ENCODE measurements around the gene PAPPA. TPM values are rescaled to one million over a fixed set of nuclear protein-coding genes. Genes with fewer than 3 reads are reported as not detected.

The PAPPA gene
- total RNA-seq, 2 donors from 2014 or later, result 0.37 to 0.52 TPM

DNA sequence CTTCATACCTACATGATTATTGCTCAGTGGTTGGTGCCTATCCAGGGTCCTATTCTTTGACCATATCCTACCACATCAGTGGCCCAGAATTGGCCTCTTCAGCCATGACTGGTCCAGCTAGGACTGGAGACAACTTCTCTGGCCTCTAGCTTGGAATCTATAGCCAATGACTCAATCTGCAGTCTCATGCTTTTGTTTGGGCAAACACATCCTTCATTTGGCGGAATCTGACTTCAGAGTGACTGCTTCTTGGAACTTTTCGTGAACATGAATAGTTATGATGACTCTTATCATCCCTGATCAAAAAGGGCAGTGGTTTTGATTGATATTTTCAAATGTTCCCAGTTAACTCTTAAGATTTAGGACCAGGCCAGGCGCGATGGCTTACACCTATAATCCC, 134.1 kb downstream of the PAPPA start:
- no peaks in the 10 kb centered on the region for H3K4me1 Mint-ChIP-seq
- DNase-seq, result no peak
- H3K27ac Mint-ChIP-seq, result no peak overlapping the region
- H3K27me3 Mint-ChIP-seq, result peaks cover 27% of the 10 kb centered on the region
- peaks cover 2% of the 10 kb centered on the region for H3K36me3 Mint-ChIP-seq (ENCODE audit: low read depth)
- no peak overlapping the region for H3K4me3 Mint-ChIP-seq
- ATAC-seq, result no peak
- no peaks in the 10 kb centered on the region for H3K9me3 ChIP-seq (ENCODE audit: control insufficient read depth, low read length, poor library complexity, severe bottlenecking)

DNA sequence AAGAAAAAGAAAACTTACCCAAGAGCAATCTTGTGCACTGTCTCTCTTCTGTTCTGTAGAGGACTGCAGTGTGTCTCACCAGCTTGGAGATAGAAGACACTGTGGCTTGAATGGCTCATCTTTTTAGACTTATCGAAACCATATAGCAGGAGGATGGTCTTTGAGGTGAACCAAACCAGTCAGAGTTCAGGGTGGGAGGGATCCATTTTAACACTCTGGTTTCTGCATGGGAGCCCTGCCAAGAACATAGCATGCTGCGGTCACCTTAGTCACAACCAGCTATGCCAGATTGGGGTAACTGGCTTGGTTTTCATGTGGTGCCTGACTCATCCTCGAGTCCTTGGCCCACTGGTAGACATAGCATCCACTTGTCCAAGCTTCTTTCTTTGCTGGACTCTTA, 135.1 kb downstream of the PAPPA start:
- Mint-ChIP-seq H3K27ac (no peak overlapping the region), H3K27me3 (peaks cover 27% of the 10 kb centered on the region), H3K36me3 (ENCODE audit: low read depth) (peaks cover 2% of the 10 kb centered on the region), H3K4me1 (no peaks in the 10 kb centered on the region), H3K4me3 (no peak overlapping the region)
- no peaks in the 10 kb centered on the region for H3K9me3 ChIP-seq (ENCODE audit: control insufficient read depth, low read length, poor library complexity, severe bottlenecking)
- ATAC-seq (no peak), DNase-seq (no peak)

DNA sequence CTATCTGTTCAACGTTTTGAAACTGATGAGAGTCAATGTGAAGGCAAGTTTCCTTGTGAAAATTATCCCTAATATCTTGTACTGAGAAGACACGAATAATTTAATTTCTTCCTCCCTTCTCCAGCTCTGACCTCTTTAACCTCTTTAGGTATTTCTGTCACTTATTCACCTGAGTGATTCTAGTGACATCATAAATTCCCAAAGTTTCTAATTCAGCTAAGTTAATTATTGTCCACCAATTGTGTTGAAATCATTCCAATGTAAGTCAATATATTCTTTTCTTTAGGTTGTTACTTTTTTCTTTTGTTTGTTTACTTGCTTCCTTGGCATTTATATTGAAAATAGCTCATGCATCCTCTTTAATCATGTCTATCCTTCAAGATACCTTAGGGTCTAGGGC, 143.8 kb downstream of the PAPPA start:
- no peak for ATAC-seq
- Mint-ChIP-seq H3K36me3 (ENCODE audit: low read depth) (no peaks in the 10 kb centered on the region), H3K4me1 (no peaks in the 10 kb centered on the region), H3K27me3 (peaks cover 6% of the 10 kb centered on the region), H3K4me3 (no peak overlapping the region), H3K27ac (no peak overlapping the region)
- no peaks in the 10 kb centered on the region for H3K9me3 ChIP-seq (ENCODE audit: control insufficient read depth, low read length, poor library complexity, severe bottlenecking)
- DNase-seq, result no peak

DNA sequence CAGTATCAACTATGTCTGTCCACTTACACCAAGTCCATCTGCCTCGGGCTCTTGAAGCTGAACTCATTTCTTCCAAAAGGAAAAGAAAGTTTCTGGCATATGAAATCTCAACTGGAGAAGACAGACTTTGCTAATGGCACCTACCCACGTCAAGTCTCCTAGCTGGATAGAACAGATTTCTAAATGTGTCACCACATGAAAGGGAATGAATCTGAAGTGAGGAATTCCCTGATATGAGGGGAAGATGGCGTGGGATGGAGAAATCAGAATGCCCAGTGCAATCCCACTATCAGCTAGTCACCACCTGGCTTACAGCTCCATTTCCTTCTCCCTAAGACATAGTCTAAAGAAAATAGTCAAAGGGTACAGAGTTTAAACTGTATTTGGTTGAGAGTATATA, 144.7 kb downstream of the PAPPA start:
- no peak for DNase-seq
- Mint-ChIP-seq H3K36me3 (ENCODE audit: low read depth) (no peaks in the 10 kb centered on the region), H3K4me1 (no peaks in the 10 kb centered on the region), H3K4me3 (no peak overlapping the region), H3K27me3 (peaks cover 11% of the 10 kb centered on the region), H3K27ac (no peak overlapping the region)
- H3K9me3 ChIP-seq (ENCODE audit: control insufficient read depth, low read length, poor library complexity, severe bottlenecking), result no peaks in the 10 kb centered on the region
- ATAC-seq, result no peak

DNA sequence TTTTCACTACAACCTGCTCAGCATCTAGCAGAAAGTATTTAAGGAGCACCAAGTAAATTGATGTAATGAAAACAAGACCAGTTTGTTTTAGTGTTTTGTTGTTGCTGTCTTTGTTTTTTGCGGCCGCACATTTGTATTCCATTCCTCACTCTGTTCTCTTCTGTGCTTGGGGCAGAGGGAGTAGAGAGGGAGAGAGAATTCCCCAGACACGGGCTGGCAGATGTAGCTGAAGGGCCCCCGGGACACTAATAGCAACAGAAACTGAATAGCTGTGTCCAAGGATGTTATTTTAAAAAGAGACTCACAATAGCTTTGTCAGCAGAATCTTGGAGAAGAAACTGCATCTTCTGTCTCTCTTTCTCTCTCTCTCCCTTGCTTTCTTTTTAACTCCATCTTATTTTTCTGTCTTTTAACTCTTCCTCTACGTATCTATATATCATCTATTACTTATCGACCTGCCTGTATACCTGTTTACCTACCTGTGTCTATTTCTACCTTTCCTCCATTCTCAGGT, 145.3 kb downstream of the PAPPA start:
- Mint-ChIP-seq H3K27me3 (peaks cover 11% of the 10 kb centered on the region), H3K4me1 (no peaks in the 10 kb centered on the region), H3K4me3 (no peak overlapping the region), H3K27ac (no peak overlapping the region), H3K36me3 (ENCODE audit: low read depth) (no peaks in the 10 kb centered on the region)
- DNase-seq (no peak), ATAC-seq (no peak)
- no peaks in the 10 kb centered on the region for H3K9me3 ChIP-seq (ENCODE audit: control insufficient read depth, low read length, poor library complexity, severe bottlenecking)

DNA sequence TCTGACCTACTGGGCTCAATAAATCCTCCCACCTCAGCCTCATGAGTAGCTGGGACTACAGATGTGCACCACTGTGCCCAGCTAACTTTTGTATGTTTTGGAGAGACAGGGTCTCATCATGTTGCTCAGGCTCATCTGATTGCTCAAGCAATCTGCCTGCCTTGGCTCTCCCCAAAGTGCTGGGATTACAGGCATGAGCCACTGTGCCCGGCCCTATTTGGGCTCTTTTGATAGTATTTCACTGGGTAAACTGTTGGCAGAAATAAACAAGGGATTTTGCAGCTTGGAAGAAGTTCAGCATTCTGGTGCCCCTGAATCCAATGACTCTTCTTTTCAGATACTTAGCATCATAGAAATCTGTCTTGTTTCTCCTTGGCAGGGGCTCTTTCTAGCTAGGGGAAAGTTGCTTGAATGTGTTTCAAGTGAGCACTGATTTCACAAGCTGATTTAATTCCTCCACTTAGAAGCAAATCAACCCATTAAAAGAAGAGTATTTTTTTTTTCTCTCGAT, 146.8 kb downstream of the PAPPA start:
- peaks cover 11% of the 10 kb centered on the region for H3K27me3 Mint-ChIP-seq
- ATAC-seq, result no peak
- H3K36me3 Mint-ChIP-seq (ENCODE audit: low read depth), result no peaks in the 10 kb centered on the region
- H3K4me1 Mint-ChIP-seq, result no peaks in the 10 kb centered on the region
- no peak overlapping the region for H3K27ac Mint-ChIP-seq
- H3K4me3 Mint-ChIP-seq, result no peak overlapping the region
- H3K9me3 ChIP-seq (ENCODE audit: control insufficient read depth, low read length, poor library complexity, severe bottlenecking), result no peaks in the 10 kb centered on the region
- no peak for DNase-seq

DNA sequence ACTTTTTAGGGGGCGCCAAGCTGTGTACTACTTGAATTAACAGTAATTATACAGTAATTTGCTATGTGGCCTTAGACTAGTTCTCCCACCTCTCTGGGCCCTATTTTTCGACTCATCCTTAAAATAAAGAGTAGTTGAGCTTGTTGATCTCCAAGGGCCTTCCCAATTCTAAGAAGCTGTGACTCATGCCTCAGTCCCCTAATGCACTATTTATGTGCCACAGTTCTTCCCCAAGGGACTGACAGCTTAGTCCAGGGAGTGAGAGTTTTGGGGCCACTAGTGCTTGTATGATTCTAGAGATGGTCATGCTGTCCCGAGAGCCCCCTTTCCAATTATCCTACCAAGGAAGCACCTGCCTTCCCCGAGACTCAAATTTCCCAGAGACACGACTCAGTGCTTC, 149.7 kb downstream of the PAPPA start:
- Mint-ChIP-seq H3K27me3 (peaks cover 11% of the 10 kb centered on the region), H3K27ac (no peak overlapping the region), H3K4me3 (no peak overlapping the region), H3K36me3 (ENCODE audit: low read depth) (no peaks in the 10 kb centered on the region), H3K4me1 (no peaks in the 10 kb centered on the region)
- ATAC-seq (no peak), DNase-seq (no peak)
- no peaks in the 10 kb centered on the region for H3K9me3 ChIP-seq (ENCODE audit: control insufficient read depth, low read length, poor library complexity, severe bottlenecking)

DNA sequence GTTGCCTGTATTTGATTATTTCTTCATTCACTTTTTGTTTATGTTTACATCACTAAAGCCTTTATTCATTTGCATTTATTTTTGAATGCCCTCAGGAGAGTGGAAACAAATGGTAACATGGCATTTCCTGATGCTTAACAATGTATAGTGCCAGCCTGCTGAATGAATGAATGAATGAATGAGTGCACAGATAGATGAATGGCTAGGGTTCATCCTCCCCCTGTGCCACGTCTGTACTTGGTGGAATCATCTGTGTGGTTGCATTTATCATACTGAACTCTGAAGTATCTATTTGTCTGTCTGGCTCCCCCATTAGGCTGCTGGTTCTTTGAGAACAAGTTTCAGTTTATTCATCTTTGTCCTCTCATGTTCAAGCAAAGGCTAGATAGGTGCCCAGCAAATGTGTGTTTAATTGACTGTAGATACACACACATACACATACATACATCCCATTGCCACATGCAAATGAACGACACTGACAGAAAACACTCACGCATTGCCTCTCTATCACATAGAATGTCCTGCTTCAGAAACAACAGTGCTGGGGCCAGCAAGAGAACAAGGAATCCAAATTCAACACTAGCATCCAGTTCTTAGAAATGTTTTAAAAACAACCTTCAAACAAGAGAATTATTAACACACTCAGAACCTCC, 150.4 kb downstream of the PAPPA start:
- DNase-seq (no peak), ATAC-seq (no peak)
- no peak overlapping the region for H3K4me3 Mint-ChIP-seq
- no peaks in the 10 kb centered on the region for H3K36me3 Mint-ChIP-seq (ENCODE audit: low read depth)
- no peak overlapping the region for H3K27ac Mint-ChIP-seq
- H3K9me3 ChIP-seq (ENCODE audit: control insufficient read depth, low read length, poor library complexity, severe bottlenecking), result no peaks in the 10 kb centered on the region
- H3K4me1 Mint-ChIP-seq, result no peaks in the 10 kb centered on the region
- peaks cover 11% of the 10 kb centered on the region for H3K27me3 Mint-ChIP-seq

DNA sequence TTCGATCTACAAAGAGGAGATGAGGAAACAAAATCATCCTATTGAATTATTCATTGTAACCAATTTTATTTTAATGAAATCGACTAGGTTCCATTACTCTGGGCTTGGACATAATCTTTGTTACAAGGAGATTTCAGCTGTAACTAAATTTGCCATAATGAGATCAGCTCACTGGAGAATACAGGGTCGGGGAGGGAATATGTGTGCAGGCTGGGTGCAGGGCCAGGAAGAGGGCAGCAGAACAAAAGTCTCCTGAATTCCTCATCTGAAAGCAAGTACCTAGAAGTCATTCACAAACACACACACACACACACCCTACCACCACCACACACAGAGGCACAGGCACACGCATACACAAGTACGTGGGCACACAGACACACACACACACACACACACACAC, 151.2 kb downstream of the PAPPA start:
- DNase-seq (no peak), ATAC-seq (no peak)
- no peaks in the 10 kb centered on the region for H3K4me1 Mint-ChIP-seq
- H3K9me3 ChIP-seq (ENCODE audit: control insufficient read depth, low read length, poor library complexity, severe bottlenecking), result no peaks in the 10 kb centered on the region
- H3K27me3 Mint-ChIP-seq, result peaks cover 11% of the 10 kb centered on the region
- no peaks in the 10 kb centered on the region for H3K36me3 Mint-ChIP-seq (ENCODE audit: low read depth)
- H3K27ac Mint-ChIP-seq, result no peak overlapping the region
- no peak overlapping the region for H3K4me3 Mint-ChIP-seq

DNA sequence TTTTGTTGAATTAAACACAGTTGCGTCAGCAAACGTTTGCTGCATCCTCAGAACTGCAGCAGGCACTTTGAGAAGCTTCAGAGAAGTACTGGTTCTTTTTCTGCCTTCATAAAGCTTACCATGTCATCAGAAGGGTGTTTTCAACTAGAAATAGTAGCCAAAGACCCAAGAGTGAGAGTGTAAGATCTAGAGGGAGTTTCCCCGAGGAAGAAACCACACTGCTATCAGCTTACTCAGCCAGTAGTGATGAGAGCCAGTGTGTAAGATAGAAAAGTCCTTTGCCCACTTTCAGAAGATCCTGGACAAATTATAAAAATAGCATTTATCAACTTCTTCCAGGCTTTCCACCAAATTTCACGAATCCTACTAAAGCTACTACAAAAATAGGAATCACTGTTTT, 154.5 kb downstream of the PAPPA start:
- Mint-ChIP-seq H3K36me3 (ENCODE audit: low read depth) (no peaks in the 10 kb centered on the region), H3K27me3 (no peaks in the 10 kb centered on the region), H3K4me3 (no peak overlapping the region), H3K4me1 (no peaks in the 10 kb centered on the region), H3K27ac (no peak overlapping the region)
- ATAC-seq (no peak), DNase-seq (no peak)
- H3K9me3 ChIP-seq (ENCODE audit: control insufficient read depth, low read length, poor library complexity, severe bottlenecking), result no peaks in the 10 kb centered on the region

DNA sequence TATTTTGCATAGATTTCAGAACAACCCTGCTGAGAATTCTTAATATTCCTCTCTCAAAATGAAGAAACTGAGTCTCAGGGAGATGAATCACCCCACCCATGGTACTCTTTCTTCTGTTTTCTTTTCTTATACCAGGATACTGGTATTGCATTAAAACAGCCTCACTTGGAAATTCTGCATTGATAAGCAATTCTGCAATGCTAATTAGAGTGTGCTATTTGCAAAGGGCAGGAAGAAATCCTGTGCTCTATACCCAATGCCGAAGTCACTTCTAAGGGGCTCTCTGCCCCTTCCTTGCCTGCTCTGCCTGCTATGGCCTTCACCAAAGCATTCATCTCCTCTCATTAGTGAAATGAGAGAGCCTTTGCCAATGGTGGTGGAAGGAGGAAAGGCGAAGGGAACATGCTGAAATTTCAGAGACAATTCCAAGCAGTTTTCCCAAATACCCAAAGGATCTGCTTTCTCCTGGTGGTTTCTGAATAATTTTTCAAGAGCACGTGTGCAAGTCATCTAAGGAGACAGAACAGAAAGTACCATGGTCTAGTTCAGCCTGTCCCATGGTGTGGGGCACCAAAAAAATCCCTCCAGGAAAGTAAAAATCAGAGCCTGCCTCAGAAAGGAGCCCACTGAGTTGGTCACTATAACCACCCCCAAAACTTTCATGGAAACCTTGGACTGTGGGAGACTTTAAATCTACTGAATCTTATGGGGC, 156.5 kb downstream of the PAPPA start:
- H3K9me3 ChIP-seq (ENCODE audit: control insufficient read depth, low read length, poor library complexity, severe bottlenecking), result no peaks in the 10 kb centered on the region
- no peaks in the 10 kb centered on the region for H3K36me3 Mint-ChIP-seq (ENCODE audit: low read depth)
- DNase-seq (no peak), ATAC-seq (no peak)
- no peaks in the 10 kb centered on the region for H3K4me1 Mint-ChIP-seq
- H3K27ac Mint-ChIP-seq, result no peak overlapping the region
- H3K4me3 Mint-ChIP-seq, result no peak overlapping the region
- no peaks in the 10 kb centered on the region for H3K27me3 Mint-ChIP-seq

DNA sequence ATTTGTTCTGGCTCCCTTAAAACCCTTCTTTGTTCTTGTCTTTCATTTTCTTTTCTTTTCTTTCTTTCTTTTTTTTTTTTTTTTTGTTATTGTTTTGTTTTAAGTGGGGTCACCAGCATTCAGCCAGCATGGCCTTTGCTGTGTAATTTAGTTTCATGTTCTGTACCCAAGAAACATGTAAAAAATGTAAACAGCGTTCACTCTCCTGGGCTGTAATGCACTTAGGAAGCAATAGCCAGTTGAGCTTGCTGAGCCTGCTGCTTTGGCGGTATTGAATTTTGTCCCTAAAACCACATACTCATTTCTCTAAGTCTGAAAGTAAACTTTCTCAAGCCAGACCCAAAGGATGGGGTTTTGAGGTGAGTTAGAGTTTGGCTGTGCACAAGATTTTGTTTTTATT, 158.6 kb downstream of the PAPPA start:
- Mint-ChIP-seq H3K27ac (no peak overlapping the region), H3K36me3 (ENCODE audit: low read depth) (no peaks in the 10 kb centered on the region), H3K4me3 (no peak overlapping the region), H3K27me3 (no peaks in the 10 kb centered on the region), H3K4me1 (no peaks in the 10 kb centered on the region)
- DNase-seq (no peak), ATAC-seq (no peak)
- H3K9me3 ChIP-seq (ENCODE audit: control insufficient read depth, low read length, poor library complexity, severe bottlenecking), result no peaks in the 10 kb centered on the region

DNA sequence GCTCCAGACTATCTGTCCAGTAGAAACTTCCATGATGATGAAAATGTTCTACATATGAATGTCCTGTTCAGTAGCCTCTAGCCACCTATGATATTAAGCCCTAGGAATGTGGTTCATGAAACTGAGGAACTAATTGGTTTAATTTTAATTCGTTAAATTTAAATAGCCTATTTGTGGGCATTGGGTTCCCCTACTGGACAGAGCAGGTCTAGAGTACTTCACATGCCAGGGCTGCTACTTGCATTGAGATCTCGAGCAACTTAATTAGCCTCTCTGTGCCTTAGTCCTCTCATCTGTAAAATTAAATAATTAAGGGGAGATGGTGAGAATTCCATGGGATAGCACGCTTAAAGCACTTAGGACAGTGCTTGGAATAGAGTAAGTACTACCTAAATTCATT, 160.0 kb downstream of the PAPPA start:
- Mint-ChIP-seq H3K4me3 (no peak overlapping the region), H3K27me3 (no peaks in the 10 kb centered on the region)

DNA sequence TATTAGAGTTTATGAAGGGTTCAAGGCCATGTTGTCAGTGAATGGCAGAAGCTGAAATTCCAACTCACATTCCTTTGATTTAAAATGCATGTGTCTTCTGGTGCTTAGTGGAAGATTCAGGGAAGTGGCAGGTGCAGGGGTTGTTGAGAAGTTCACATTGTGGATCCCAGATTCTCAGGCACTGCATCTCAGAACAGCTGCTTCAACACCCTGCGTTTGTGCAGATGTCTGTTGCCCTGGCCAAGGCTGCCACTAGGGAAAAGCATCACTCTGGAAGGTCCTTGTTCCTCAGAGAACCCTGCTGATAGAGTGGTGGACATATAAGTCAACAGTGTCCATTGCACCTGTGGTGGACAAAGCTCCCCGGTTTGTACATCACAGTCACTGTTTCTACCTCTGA, 162.7 kb downstream of the PAPPA start:
- H3K4me1 Mint-ChIP-seq, result no peaks in the 10 kb centered on the region
- ATAC-seq, result no peak
- H3K27me3 Mint-ChIP-seq, result no peaks in the 10 kb centered on the region
- no peaks in the 10 kb centered on the region for H3K36me3 Mint-ChIP-seq (ENCODE audit: low read depth)
- no peaks in the 10 kb centered on the region for H3K9me3 ChIP-seq (ENCODE audit: control insufficient read depth, low read length, poor library complexity, severe bottlenecking)
- H3K4me3 Mint-ChIP-seq, result no peak overlapping the region
- H3K27ac Mint-ChIP-seq, result no peak overlapping the region
- no peak for DNase-seq

More for the DNA sequence above, 160.0 kb downstream of the PAPPA start:
- Mint-ChIP-seq H3K27ac (no peak overlapping the region), H3K4me1 (no peaks in the 10 kb centered on the region), H3K36me3 (ENCODE audit: low read depth) (no peaks in the 10 kb centered on the region)
- DNase-seq (no peak), ATAC-seq (no peak)
- H3K9me3 ChIP-seq (ENCODE audit: control insufficient read depth, low read length, poor library complexity, severe bottlenecking), result no peaks in the 10 kb centered on the region

Measured in T-helper 17 cell (primary cell).